Testis (tissue), 3 donors: Measurements from ENCODE around the gene PLCB1. TPM values are rescaled to one million over a fixed set of nuclear protein-coding genes. Genes with fewer than 3 reads are reported as not detected.

Source experiments
- DNase-seq: peaks from one replicate; pipeline ENCODE4 v3.0.0-alpha.2; 2019
- H3K27ac ChIP-seq, 2 donors: fragments of 200-600 bp; sonication (generic); one replicate each; pipeline ENCODE4 v1.5.1; 2019
- H3K27me3 ChIP-seq: fragments of 200-600 bp; sonication (generic); one replicate; pipeline ENCODE4 v1.5.1; 2019
- H3K36me3 ChIP-seq: fragments of 200-600 bp; sonication (generic); one replicate; pipeline ENCODE4 v1.5.1; 2017; ENCODE audit warnings: low read depth; ENCODE audit errors: missing control alignments
- H3K4me1 ChIP-seq: fragments of 200-600 bp; sonication (generic); one replicate; pipeline ENCODE4 v1.5.1; 2019
- H3K4me3 ChIP-seq, 2 donors: fragments of 200-600 bp; sonication (generic); one replicate each; pipeline ENCODE4 v1.5.1; 2017 to 2019
- H3K9me3 ChIP-seq: fragments of 200-600 bp; sonication (generic); one replicate; pipeline ENCODE4 v1.5.1; 2017
- POLR2A ChIP-seq: fragments of 450-650 bp; IDR thresholded peaks from one replicate; pipeline ENCODE4 v1.6.1; 2017; ENCODE audit warnings: antibody characterized with exemption, mild to moderate bottlenecking, moderate library complexity
- WGBS, 2 donors: methylation state at CpG; one replicate each; pipeline ENCODE4 v1.1.5; 2018; 5-methylcytosine and 5-hydroxymethylcytosine counted together
- intact Hi-C: fragments of 100-400 bp; cut with DNase I; formaldehyde crosslinking; loops from one replicate; pipeline ENCODE4 v1.15.1; 2023; ENCODE audit warnings: low total_unique reads
- polyA plus RNA-seq: library from polyadenylated mRNA; stranded (reverse); fragments of 350-450 nt; fragmentation: Illumina TruSeq; extraction: RNeasy Lipid Tissue Mini Kit (QIAGEN cat#74804); gene quantifications from one replicate; pipeline ENCODE4 v1.2.3, GENCODE V29; 2014; ENCODE audit warnings: low read depth, low replicate concordance; ENCODE audit not compliant: insufficient read depth
- total RNA-seq, 2 donors: library from RNA; depleted of rRNA; stranded (reverse); fragments of >200 nt; gene quantifications; one replicate each; pipeline ENCODE4 v1.2.3, GENCODE V29; 2016
- TF ChIP-seq, protein P1 (sequence below), 3 experiments: fragments of 450-650 bp in 2 of 3; fragments of 200-600 bp in 1 of 3; sonication (generic) in 1 of 3; IDR thresholded peaks; one replicate each; pipeline ENCODE4 v1.5.1; 2016 to 2019; ENCODE audit warnings: antibody characterized with exemption in 3 of 3, mild to moderate bottlenecking in 2 of 3, moderate library complexity in 1 of 3

The PLCB1 gene
- total and polyA plus RNA-seq, 3 donors from 2014 or later, result 3.1 to 9.8 (median 8.2) TPM

DNA sequence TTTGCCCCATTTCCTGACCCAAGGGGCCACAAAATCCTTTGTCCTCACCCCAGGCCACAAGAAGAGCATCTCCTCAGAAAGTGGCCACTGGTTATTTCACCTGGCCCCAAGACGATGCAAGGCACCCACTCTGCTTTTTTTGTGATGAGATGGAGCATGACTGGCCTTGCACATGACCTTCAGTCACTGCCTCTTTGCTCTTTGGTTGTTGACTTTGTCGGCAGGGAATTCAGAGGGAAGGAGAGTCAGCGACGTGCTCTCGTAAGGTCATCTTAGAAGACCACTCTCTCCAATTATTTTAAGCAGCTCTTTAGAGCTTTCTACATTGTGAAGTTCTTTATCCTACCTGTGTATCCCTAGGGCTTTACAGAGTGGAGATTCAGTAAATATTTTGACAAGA lies 306.7 kb downstream of the PLCB1 start:
- no peaks in the 10 kb centered on the region for H3K4me1 ChIP-seq
- intact Hi-C loops, result no loop called here
- TF ChIP-seq, protein P1, sequence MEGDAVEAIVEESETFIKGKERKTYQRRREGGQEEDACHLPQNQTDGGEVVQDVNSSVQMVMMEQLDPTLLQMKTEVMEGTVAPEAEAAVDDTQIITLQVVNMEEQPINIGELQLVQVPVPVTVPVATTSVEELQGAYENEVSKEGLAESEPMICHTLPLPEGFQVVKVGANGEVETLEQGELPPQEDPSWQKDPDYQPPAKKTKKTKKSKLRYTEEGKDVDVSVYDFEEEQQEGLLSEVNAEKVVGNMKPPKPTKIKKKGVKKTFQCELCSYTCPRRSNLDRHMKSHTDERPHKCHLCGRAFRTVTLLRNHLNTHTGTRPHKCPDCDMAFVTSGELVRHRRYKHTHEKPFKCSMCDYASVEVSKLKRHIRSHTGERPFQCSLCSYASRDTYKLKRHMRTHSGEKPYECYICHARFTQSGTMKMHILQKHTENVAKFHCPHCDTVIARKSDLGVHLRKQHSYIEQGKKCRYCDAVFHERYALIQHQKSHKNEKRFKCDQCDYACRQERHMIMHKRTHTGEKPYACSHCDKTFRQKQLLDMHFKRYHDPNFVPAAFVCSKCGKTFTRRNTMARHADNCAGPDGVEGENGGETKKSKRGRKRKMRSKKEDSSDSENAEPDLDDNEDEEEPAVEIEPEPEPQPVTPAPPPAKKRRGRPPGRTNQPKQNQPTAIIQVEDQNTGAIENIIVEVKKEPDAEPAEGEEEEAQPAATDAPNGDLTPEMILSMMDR (IDR thresholded peaks at IDR 0.05), result no peak
- TF ChIP-seq POLR2A, result no peak
- no peaks in the 10 kb centered on the region for H3K9me3 ChIP-seq
- H3K36me3 ChIP-seq, result no peaks in the 10 kb centered on the region
- no peaks in the 10 kb centered on the region for H3K27me3 ChIP-seq
- H3K27ac ChIP-seq, result no peak overlapping the region
- H3K4me3 ChIP-seq, result no peak overlapping the region
- no peak for DNase-seq
- 92 to 94% methylated on average over 5 of the region's 5 CpGs for WGBS, 2 donors

DNA sequence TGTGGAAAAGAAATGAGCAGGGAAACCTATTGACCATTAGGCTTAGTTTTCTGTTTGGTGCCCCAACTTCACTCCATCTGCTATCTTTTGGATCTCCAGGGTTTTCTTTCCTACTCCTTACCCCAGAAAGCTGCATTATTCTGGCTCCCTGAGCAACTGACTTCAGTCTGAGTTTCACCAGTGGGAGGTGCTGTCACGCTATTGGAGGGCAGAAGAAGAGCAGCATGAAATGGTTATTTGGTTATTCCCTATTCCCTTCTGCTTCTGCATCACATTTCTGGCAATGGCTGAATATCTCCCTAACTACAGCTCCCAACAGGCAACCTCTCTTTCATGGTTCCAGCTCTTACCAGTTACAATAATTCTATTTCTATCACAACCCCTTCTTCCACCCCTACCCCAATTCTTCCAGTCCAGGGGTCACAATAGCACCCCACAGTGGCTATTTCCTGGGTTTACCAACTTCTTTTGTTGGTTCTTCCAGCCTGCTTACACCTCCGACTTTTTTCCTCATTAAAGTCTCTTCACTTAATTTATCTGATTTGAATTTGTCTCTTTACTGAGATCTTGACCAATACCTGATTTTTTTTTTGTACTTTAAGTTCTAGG lies 311.5 kb downstream of the PLCB1 start:
- intact Hi-C loops, result no loop called here
- Histone ChIP-seq H3K9me3 (no peaks in the 10 kb centered on the region), H3K4me3 (no peak overlapping the region), H3K36me3 (no peaks in the 10 kb centered on the region), H3K27me3 (no peaks in the 10 kb centered on the region), H3K27ac (no peak overlapping the region), H3K4me1 (no peaks in the 10 kb centered on the region)
- 74 to 79% methylated on average over 2 of the region's 2 CpGs for WGBS, 2 donors
- TF ChIP-seq, protein P1 (IDR thresholded peaks at IDR 0.05), result no peak
- no peak for TF ChIP-seq POLR2A
- DNase-seq, result no peak

DNA sequence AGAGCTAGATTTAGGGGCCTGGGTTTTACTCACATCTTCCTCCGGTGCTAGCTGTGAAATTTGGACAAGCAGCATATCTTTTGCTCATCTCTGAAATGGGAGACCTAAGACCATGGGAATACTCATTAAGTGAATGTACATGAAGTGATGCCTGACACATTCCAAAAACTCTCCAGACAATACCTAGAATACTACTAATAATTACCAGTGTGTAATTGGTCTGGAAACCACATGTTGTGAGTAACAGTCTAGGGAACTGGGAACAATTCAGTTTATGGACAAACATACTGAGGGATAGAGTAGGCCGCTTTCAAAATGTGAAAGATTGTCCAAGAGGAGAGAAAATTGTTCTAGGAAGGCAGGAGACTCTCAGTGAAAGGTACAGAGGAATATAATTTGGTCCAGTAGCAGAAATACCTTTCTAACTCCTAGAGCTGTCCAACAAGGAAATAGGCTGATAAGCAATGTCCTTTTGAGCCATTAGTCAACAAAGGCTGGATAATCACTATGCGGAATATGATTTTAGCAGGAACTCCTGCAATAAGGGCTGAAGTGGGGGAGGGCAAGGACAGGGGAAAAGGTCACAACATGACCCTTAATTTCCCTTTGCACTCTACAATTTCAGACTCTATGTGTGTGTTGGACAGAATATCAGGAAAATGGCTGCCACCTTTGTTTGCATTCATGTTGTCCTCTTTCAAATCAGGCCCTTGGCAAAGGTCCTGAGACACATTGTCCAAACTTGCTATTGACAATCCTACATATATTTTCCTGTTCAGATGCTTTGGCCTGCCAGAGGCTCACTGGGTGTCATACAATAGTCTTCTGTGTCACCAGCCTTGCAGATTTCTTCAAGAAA lies 315.4 kb downstream of the PLCB1 start:
- H3K4me3 ChIP-seq, result no peak overlapping the region
- no peaks in the 10 kb centered on the region for H3K36me3 ChIP-seq
- no peak for DNase-seq
- no peaks in the 10 kb centered on the region for H3K4me1 ChIP-seq
- TF ChIP-seq POLR2A, result no peak
- TF ChIP-seq, protein P1 (IDR thresholded peaks at IDR 0.05), result no peak
- no peaks in the 10 kb centered on the region for H3K27me3 ChIP-seq
- intact Hi-C loops, result no loop called here
- 87% methylated on average over 3 of the region's 3 CpGs for WGBS, 2 donors
- H3K27ac ChIP-seq, result no peak overlapping the region
- H3K9me3 ChIP-seq, result no peaks in the 10 kb centered on the region

DNA sequence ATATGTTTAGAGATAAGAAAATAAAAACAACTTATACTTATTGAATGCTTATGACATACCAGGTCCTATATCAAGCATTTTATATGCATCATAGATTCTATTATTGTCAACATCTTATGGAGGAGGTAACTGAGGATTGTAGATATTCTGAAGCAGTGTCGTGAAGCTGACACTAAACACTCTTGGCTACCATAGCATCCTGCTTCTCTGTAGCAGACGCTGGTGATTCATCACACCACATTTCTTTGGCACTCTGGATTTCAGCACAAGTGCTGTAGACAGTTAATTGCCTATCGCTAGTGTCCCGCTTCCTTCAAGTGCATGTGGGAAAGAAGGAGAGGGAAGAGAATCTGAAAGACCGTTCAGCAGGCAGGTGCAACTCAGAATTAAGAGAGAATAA lies 317.1 kb downstream of the PLCB1 start:
- Histone ChIP-seq H3K36me3 (no peaks in the 10 kb centered on the region), H3K9me3 (no peaks in the 10 kb centered on the region), H3K27ac (no peak overlapping the region), H3K4me1 (no peaks in the 10 kb centered on the region), H3K4me3 (no peak overlapping the region), H3K27me3 (no peaks in the 10 kb centered on the region)
- intact Hi-C loops, result no loop called here
- WGBS, 2 donors, result 84 to 96% methylated on average over 5 of the region's 5 CpGs
- TF ChIP-seq, protein P1 (IDR thresholded peaks at IDR 0.05), result no peak
- no peak for TF ChIP-seq POLR2A
- DNase-seq, result no peak
